ENCODE results near the gene MAP4. TPM values are rescaled to one million over a fixed set of nuclear protein-coding genes. Genes with fewer than 3 reads are reported as not detected.

MAP4 gene
- total RNA-seq, 2 donors from 2014 or later: 152 to 169 TPM

GRCh38 chr3:48000212-48000611 lies 16.0 kb downstream of the MAP4 start:
- H3K9ac ChIP-seq (ENCODE audit: extremely low read depth, low read length, poor library complexity, severe bottlenecking): no peak overlapping the region
- H3K27ac Mint-ChIP-seq: no peak overlapping the region
- no peaks in the 10 kb centered on the region for H3K4me1 ChIP-seq (ENCODE audit: control insufficient read depth, insufficient read depth, low read length)
- no peak for DNase-seq
- WGBS, 2 experiments (ENCODE audit: insufficient coverage in 1 of 2, insufficient read length in 1 of 2): 92 to 95% methylated on average over 2 of the region's 2 CpGs
- H3K27me3 Mint-ChIP-seq (ENCODE audit: insufficient read depth): no peaks in the 10 kb centered on the region
- peaks cover 17% of the 10 kb centered on the region for H3K36me3 Mint-ChIP-seq (ENCODE audit: low read depth)
- H3K4me3 Mint-ChIP-seq: no peak overlapping the region
- H3K27me3 ChIP-seq (ENCODE audit: control insufficient read depth, insufficient read depth, low read length, poor library complexity, severe bottlenecking): no peaks in the 10 kb centered on the region
- H3K27ac ChIP-seq (ENCODE audit: low read depth, low read length): no peak overlapping the region
- no peak overlapping the region for H3K4me3 ChIP-seq (ENCODE audit: low read length)
- no peaks in the 10 kb centered on the region for H3K9me3 Mint-ChIP-seq
- peaks cover 21% of the 10 kb centered on the region for H3K4me1 Mint-ChIP-seq
- no peaks in the 10 kb centered on the region for H3K9me3 ChIP-seq (ENCODE audit: control insufficient read depth, low read length)
- H3K36me3 ChIP-seq (ENCODE audit: control insufficient read depth, insufficient read depth, low read length): peaks cover 38% of the 10 kb centered on the region
- TF ChIP-seq, protein P1, sequence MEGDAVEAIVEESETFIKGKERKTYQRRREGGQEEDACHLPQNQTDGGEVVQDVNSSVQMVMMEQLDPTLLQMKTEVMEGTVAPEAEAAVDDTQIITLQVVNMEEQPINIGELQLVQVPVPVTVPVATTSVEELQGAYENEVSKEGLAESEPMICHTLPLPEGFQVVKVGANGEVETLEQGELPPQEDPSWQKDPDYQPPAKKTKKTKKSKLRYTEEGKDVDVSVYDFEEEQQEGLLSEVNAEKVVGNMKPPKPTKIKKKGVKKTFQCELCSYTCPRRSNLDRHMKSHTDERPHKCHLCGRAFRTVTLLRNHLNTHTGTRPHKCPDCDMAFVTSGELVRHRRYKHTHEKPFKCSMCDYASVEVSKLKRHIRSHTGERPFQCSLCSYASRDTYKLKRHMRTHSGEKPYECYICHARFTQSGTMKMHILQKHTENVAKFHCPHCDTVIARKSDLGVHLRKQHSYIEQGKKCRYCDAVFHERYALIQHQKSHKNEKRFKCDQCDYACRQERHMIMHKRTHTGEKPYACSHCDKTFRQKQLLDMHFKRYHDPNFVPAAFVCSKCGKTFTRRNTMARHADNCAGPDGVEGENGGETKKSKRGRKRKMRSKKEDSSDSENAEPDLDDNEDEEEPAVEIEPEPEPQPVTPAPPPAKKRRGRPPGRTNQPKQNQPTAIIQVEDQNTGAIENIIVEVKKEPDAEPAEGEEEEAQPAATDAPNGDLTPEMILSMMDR (conservative IDR thresholded peaks at IDR 0.05): no peak

GRCh38 chr3:47996440-47996839 lies 19.8 kb downstream of the MAP4 start:
- TF ChIP-seq, protein P1 (conservative IDR thresholded peaks at IDR 0.05): no peak
- no peak for DNase-seq
- Mint-ChIP-seq H3K36me3 (ENCODE audit: low read depth) (peaks cover 38% of the 10 kb centered on the region), H3K9me3 (no peaks in the 10 kb centered on the region), H3K4me1 (peaks cover 19% of the 10 kb centered on the region), H3K27ac (peak overlapping the region; percentile 8), H3K4me3 (no peak overlapping the region), H3K27me3 (ENCODE audit: insufficient read depth) (no peaks in the 10 kb centered on the region)
- Histone ChIP-seq H3K4me1 (ENCODE audit: control insufficient read depth, insufficient read depth, low read length) (no peaks in the 10 kb centered on the region), H3K9me3 (ENCODE audit: control insufficient read depth, low read length) (no peaks in the 10 kb centered on the region), H3K27me3 (ENCODE audit: control insufficient read depth, insufficient read depth, low read length, poor library complexity, severe bottlenecking) (no peaks in the 10 kb centered on the region), H3K4me3 (ENCODE audit: low read length) (no peak overlapping the region), H3K36me3 (ENCODE audit: control insufficient read depth, insufficient read depth, low read length) (peaks cover 64% of the 10 kb centered on the region), H3K9ac (ENCODE audit: extremely low read depth, low read length, poor library complexity, severe bottlenecking) (no peak overlapping the region), H3K27ac (ENCODE audit: low read depth, low read length) (no peak overlapping the region)
- WGBS, 2 experiments (ENCODE audit: insufficient coverage in 1 of 2, insufficient read length in 1 of 2): 95 to 100% methylated on average over 1 to 2 of the region's 2 CpGs

- no peaks in the 10 kb centered on the region for H3K9me3 ChIP-seq (ENCODE audit: control insufficient read depth, low read length)
- Mint-ChIP-seq H3K4me3 (no peak overlapping the region), H3K4me1 (peaks cover 21% of the 10 kb centered on the region), H3K9me3 (no peaks in the 10 kb centered on the region), H3K36me3 (ENCODE audit: low read depth) (peaks cover 46% of the 10 kb centered on the region), H3K27me3 (ENCODE audit: insufficient read depth) (no peaks in the 10 kb centered on the region), H3K27ac (no peak overlapping the region)
- peaks cover 72% of the 10 kb centered on the region for H3K36me3 ChIP-seq (ENCODE audit: control insufficient read depth, insufficient read depth, low read length)
- H3K27me3 ChIP-seq (ENCODE audit: control insufficient read depth, insufficient read depth, low read length, poor library complexity, severe bottlenecking): no peaks in the 10 kb centered on the region
- H3K9ac ChIP-seq (ENCODE audit: extremely low read depth, low read length, poor library complexity, severe bottlenecking): no peak overlapping the region
- H3K4me1 ChIP-seq (ENCODE audit: control insufficient read depth, insufficient read depth, low read length): no peaks in the 10 kb centered on the region
- no peak overlapping the region for H3K27ac ChIP-seq (ENCODE audit: low read depth, low read length)
- H3K4me3 ChIP-seq (ENCODE audit: low read length): no peak overlapping the region
- DNase-seq: no peak
- WGBS, 2 experiments (ENCODE audit: insufficient coverage in 1 of 2, insufficient read length in 1 of 2): 91% methylated on average over 3 of the region's 3 CpGs; no CpG with 5 or more reads in 1 of the 2 experiments
- TF ChIP-seq, protein P1 (conservative IDR thresholded peaks at IDR 0.05): no peak
These were observed 22.0 kb downstream of the MAP4 start for GRCh38 chr3:47994180-47994579.
